ENCODE data around the gene RING1.

RING1 gene

GRCh38 chr6:33192105-33192646, 16.1 kb upstream of the RING1 start, which contains the start of gene COL11A2:
Gene COL11A2, minus strand, starts transcription at chr6:33192467. Its CDS starts 227 bp downstream, at chr6:33192240.
- no peak for DNase-seq (ENCODE audit: low read depth in 2 of 3, low spot score in 2 of 3)

GRCh38 chr6:33192671-33193602, 15.4 kb upstream of the RING1 start:
- no peak for DNase-seq (ENCODE audit: low read depth in 2 of 3, low spot score in 2 of 3)

- DNase-seq (ENCODE audit: low read depth in 2 of 3, low spot score in 2 of 3) = no peak
Measured at GRCh38 chr6:33193619-33194018, 14.7 kb upstream of the RING1 start.

DNA sequence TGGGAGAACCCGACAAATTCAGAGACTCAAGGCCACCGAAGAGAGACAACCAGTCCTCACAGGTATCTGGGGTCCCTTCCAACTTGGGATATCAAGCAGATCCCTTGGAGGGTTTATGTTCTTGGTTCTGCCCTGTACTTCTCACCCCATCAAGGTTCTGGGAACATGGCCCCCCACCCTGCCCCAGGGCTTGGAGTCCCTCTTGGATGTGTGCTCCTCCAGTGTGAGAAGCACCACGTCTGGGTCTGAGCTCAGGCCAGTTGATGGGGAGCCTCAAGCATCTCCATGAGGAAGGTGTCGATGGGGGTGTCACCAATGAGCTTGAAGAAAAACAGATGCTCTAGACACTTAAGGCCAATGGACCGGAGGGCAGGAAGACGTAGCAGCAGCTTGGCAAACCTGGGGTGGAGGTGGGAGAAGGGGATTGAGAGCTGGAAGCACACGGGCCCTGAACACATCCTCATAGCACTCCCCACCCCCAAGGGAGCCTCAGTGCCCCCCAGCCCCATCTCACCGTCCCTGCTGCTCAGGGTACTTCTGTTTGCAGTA, 13.8 kb upstream of the RING1 start:
- DNase-seq (ENCODE audit: low read depth in 2 of 3, low spot score in 2 of 3) = no peak

GRCh38 chr6:33195304-33196165, 12.8 kb upstream of the RING1 start:
- no peak for DNase-seq (ENCODE audit: low read depth in 2 of 3, low spot score in 2 of 3)

- DNase-seq (ENCODE audit: low read depth in 2 of 3, low spot score in 2 of 3) = no peak
Measured at GRCh38 chr6:33197431-33198048, 10.8 kb upstream of the RING1 start.

DNA sequence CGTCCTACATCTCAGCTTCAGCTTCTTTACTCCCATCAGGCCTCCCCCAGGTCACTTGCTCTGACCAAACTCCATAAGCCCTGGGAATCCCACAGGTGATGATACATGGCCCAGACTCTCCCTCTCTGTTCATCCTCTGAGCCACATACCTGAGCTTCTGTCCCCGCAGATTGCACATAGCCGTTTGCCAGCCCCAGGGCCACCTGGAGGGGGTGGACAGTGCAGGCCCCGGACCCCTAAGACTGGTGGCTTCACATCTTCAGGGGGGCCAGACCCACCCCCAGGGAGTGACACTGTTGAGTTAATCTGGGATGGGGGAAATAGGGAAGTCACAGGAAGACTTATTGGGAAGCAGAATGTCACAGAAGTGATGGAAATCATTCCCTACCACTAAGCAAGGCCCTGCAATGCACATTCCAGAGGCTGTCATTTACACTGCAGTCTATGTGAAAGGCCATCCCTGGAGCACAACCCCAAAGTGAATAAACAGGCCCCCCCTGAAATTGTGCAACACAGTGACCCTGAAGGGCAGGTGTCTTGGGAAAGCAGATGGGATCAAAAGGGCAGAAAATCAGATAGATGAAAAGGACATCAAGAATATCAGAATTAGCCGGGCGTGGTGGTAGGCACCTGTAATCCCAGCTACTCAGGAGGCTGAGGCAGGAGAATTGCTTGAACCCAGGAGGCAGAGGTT, 10.0 kb upstream of the RING1 start:
- no peak for DNase-seq (ENCODE audit: low read depth in 2 of 3, low spot score in 2 of 3)

DNA sequence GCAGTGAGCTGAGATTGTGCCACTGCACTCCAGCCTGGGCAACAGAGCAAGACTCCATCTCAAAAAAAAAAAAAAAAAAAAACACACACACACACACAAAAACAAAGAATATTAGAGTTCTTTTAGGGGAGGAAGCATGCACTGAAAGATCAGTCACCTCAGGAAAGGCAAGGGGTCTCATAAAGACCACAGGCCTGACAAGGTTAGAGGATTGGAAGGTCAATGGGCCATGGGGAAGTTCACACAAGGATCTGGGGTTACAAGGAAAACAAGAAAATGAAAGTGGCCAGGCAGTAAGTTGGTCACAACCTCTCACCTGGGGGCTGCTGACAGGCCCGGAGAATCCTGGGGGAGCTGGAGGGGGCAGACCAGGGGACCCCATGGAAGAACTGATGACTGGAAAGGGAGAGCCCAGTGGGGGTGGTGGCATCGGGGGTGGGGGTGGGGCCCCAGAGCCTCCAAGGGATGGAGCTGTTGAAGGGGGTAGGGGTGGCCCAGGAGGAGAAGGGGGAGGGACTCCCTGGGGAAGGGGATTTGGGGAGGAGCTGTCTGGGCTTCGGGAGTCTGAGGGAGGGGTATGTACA, 9.4 kb upstream of the RING1 start:
- DNase-seq (ENCODE audit: low read depth in 2 of 3, low spot score in 2 of 3) = no peak

GRCh38 chr6:33199687-33200218, 8.5 kb upstream of the RING1 start:
- DNase-seq (ENCODE audit: low read depth in 2 of 3, low spot score in 2 of 3) = peak in 1 of 3 experiments; percentile 41

GRCh38 chr6:33200219-33201146, 7.8 kb upstream of the RING1 start, which contains the start of the genes RXRB and SLC39A7:
Gene RXRB, minus strand, starts transcription at chr6:33200665. Its CDS starts 189 bp downstream, at chr6:33200476.
Gene SLC39A7, plus strand, starts transcription at chr6:33200867. Its CDS starts 379 bp downstream, at chr6:33201246.
- peak; percentile 92 to 96 (median 96) for DNase-seq (ENCODE audit: low read depth in 2 of 3, low spot score in 2 of 3)

GRCh38 chr6:33201147-33201545, 7.2 kb upstream of the RING1 start:
- DNase-seq (ENCODE audit: low read depth in 2 of 3, low spot score in 2 of 3) = no peak

- DNase-seq (ENCODE audit: low read depth in 2 of 3, low spot score in 2 of 3) = no peak
Measured at GRCh38 chr6:33201935-33202334, 6.4 kb upstream of the RING1 start.

GRCh38 chr6:33202799-33203198, 5.5 kb upstream of the RING1 start:
- no peak for DNase-seq (ENCODE audit: low read depth in 2 of 3, low spot score in 2 of 3)

- no peak for DNase-seq (ENCODE audit: low read depth in 2 of 3, low spot score in 2 of 3)
Measured at GRCh38 chr6:33203443-33204164, 4.7 kb upstream of the RING1 start.

DNA sequence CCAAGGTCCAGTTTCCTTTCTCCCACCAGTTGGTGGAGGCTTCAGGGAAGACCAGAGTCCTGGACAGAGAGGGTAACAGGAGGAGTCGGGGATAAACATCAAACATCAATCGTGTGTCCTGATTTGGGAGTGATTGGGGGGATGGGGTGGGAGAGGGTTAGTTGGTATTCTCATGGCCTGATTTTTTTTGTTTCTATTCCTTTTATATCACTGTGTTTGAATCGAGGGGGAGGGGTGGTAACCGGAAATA, 4.2 kb upstream of the RING1 start:
- no peak for DNase-seq (ENCODE audit: low read depth in 2 of 3, low spot score in 2 of 3)

GRCh38 chr6:33204415-33205190, 3.7 kb upstream of the RING1 start, which contains the start of gene HSD17B8:
Gene HSD17B8, plus strand, starts transcription at chr6:33204655. Its CDS starts 14 bp downstream, at chr6:33204669.
- peak; percentile 78 to 84 (median 82) for DNase-seq (ENCODE audit: low read depth in 2 of 3, low spot score in 2 of 3)

All from activated CD8-positive, alpha-beta memory T cell treated with anti-CD3 and anti-CD28 coated beads for 48 hours (primary cell).